Loucy (cell line): ENCODE results near the gene HEBP1.

Experiments used
- EZH2phosphoT487 ChIP-seq: fragments of 200-600 bp; IDR thresholded peaks from 2 replicates; pipeline ENCODE4 v1.6.1; 2018; ENCODE audit warnings: antibody characterized with exemption, mild to moderate bottlenecking, moderate library complexity, borderline replicate concordance
- TF ChIP-seq, protein P1 (sequence below): fragments of 200-600 bp; sonication (generic); conservative IDR thresholded peaks from 2 replicates; pipeline ENCODE4 v1.5.1; 2014; ENCODE audit warnings: mild to moderate bottlenecking, antibody characterized with exemption, low read length

DNA sequence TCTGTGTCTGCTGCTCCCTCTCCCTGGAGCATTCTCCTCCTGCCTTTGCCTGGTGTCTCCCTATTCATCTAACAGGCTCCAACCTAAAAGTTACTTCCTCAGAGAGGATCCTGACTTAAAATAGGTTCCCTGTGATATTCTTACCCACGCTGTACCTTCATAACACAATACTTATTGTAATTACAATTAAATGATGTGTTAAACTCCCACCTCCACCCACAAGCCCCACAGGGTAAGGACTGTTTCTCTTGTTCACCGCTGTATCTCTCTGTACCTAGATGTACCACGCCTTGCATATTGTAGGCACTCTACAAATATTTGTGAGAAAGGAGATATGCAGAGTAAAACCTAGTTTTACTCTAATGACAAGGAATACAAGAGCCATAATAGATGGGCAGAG lies 5.0 kb downstream of the HEBP1 start:
- TF ChIP-seq, protein P1, sequence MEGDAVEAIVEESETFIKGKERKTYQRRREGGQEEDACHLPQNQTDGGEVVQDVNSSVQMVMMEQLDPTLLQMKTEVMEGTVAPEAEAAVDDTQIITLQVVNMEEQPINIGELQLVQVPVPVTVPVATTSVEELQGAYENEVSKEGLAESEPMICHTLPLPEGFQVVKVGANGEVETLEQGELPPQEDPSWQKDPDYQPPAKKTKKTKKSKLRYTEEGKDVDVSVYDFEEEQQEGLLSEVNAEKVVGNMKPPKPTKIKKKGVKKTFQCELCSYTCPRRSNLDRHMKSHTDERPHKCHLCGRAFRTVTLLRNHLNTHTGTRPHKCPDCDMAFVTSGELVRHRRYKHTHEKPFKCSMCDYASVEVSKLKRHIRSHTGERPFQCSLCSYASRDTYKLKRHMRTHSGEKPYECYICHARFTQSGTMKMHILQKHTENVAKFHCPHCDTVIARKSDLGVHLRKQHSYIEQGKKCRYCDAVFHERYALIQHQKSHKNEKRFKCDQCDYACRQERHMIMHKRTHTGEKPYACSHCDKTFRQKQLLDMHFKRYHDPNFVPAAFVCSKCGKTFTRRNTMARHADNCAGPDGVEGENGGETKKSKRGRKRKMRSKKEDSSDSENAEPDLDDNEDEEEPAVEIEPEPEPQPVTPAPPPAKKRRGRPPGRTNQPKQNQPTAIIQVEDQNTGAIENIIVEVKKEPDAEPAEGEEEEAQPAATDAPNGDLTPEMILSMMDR = no peak
- TF ChIP-seq EZH2phosphoT487 = no peak
